Liver (tissue), 9 donors: Measurements from ENCODE around the gene PHC2. TPM values are rescaled to one million over a fixed set of nuclear protein-coding genes. Genes with fewer than 3 reads are reported as not detected.

Experiments
- DNase-seq: peaks from one replicate; pipeline ENCODE4 v3.0.0-alpha.2; 2017; ENCODE audit warnings: low spot score
- H3K27ac ChIP-seq, 2 donors: one replicate each; pipeline ENCODE4 v1.7.0; 2013; ENCODE audit warnings: inconsistent platforms in 2 of 2, low read length in 2 of 2, control low read depth in 1 of 2, low read depth in 1 of 2, mild to moderate bottlenecking in 1 of 2
- H3K27me3 ChIP-seq, 4 donors: one replicate each; pipeline versions ENCODE4 v1.6.1 to v1.7.0; 2013; ENCODE audit warnings: low read length in 3 of 4, inconsistent platforms in 1 of 4, mild to moderate bottlenecking in 1 of 4, moderate library complexity in 1 of 4; ENCODE audit not compliant: control insufficient read depth in 4 of 4, insufficient read depth in 4 of 4
- H3K36me3 ChIP-seq, 4 donors: one replicate each; pipeline versions ENCODE4 v1.6.1 to v1.7.0; 2013; ENCODE audit warnings: low read length in 3 of 4, mild to moderate bottlenecking in 3 of 4, low read depth in 1 of 4, moderate library complexity in 1 of 4; ENCODE audit not compliant: control insufficient read depth in 4 of 4, insufficient read depth in 3 of 4
- H3K4me1 ChIP-seq, 4 donors: one replicate each; pipeline versions ENCODE4 v1.6.1 to v1.7.0; 2013; ENCODE audit warnings: low read length in 3 of 4, mild to moderate bottlenecking in 3 of 4, moderate library complexity in 1 of 4; ENCODE audit not compliant: control insufficient read depth in 4 of 4, insufficient read depth in 4 of 4
- H3K4me3 ChIP-seq, 3 donors: one replicate each; pipeline versions ENCODE4 v1.6.1 to v1.7.0; 2013; ENCODE audit warnings: low read length in 3 of 3, control low read depth in 1 of 3, low read depth in 1 of 3, mild to moderate bottlenecking in 1 of 3
- H3K9ac ChIP-seq, 2 donors: one replicate each; pipeline ENCODE4 v1.7.0; 2013; ENCODE audit warnings: low read length in 2 of 2, mild to moderate bottlenecking in 2 of 2, moderate library complexity in 2 of 2, control low read depth in 1 of 2, low read depth in 1 of 2
- H3K9me3 ChIP-seq, 4 donors: one replicate each; pipeline versions ENCODE4 v1.6.1 to v1.7.0; 2013; ENCODE audit warnings: low read length in 3 of 4; ENCODE audit not compliant: control insufficient read depth in 4 of 4
- ATF3 ChIP-seq: IDR thresholded peaks from 2 replicates; pipeline ENCODE4 v1.6.1; 2016; ENCODE audit warnings: antibody characterized with exemption
- CTCF ChIP-seq: fragments of 150-350 bp; IDR thresholded peaks from 2 replicates; pipeline ENCODE4 v1.5.1; 2017; ENCODE audit warnings: improper control_type of control experiment, low read depth, low read length; ENCODE audit not compliant: missing input control
- EGR1 ChIP-seq, 2 donors: IDR thresholded peaks; 2 replicates each; pipeline ENCODE4 v1.6.1; 2016 to 2018; ENCODE audit warnings: antibody characterized with exemption in 2 of 2, low read depth in 2 of 2
- FOXA1 ChIP-seq: IDR thresholded peaks from 2 replicates; pipeline ENCODE4 v1.6.1; 2016; ENCODE audit warnings: antibody characterized with exemption
- FOXA2 ChIP-seq: IDR thresholded peaks from 2 replicates; pipeline ENCODE4 v1.6.1; 2016; ENCODE audit warnings: antibody characterized with exemption
- GABPA ChIP-seq, 2 donors: IDR thresholded peaks in 1 of 2; conservative IDR thresholded peaks in 1 of 2; 2 replicates each; pipeline ENCODE4 v1.6.1; 2016; ENCODE audit warnings: antibody characterized with exemption in 2 of 2, mild to moderate bottlenecking in 1 of 2, moderate library complexity in 1 of 2
- HNF4A ChIP-seq, 2 donors: conservative IDR thresholded peaks; 2 replicates each; pipeline ENCODE4 v1.6.1; 2016; ENCODE audit warnings: antibody characterized with exemption in 2 of 2, mild to moderate bottlenecking in 2 of 2
- HNF4G ChIP-seq: IDR thresholded peaks from 2 replicates; pipeline ENCODE4 v1.6.1; 2016; ENCODE audit warnings: antibody characterized with exemption
- JUND ChIP-seq, 2 donors: IDR thresholded peaks; 2 replicates each; pipeline ENCODE4 v1.6.1; 2016; ENCODE audit warnings: antibody characterized with exemption in 2 of 2
- MAX ChIP-seq: IDR thresholded peaks from 2 replicates; pipeline ENCODE4 v1.6.1; 2016; ENCODE audit warnings: antibody characterized with exemption
- NR2F2 ChIP-seq: IDR thresholded peaks from 2 replicates; pipeline ENCODE4 v1.6.1; 2016; ENCODE audit warnings: antibody characterized with exemption
- RAD21 ChIP-seq, 2 donors: IDR thresholded peaks; 2 replicates each; pipeline ENCODE4 v1.6.1; 2016; ENCODE audit warnings: antibody characterized with exemption in 2 of 2, mild to moderate bottlenecking in 2 of 2
- REST ChIP-seq: IDR thresholded peaks from 2 replicates; pipeline ENCODE4 v1.6.1; 2016; ENCODE audit warnings: antibody characterized with exemption, mild to moderate bottlenecking
- RXRA ChIP-seq, 2 donors: IDR thresholded peaks; 2 replicates each; pipeline ENCODE4 v1.6.1; 2017 to 2018; ENCODE audit warnings: antibody characterized with exemption in 2 of 2, mild to moderate bottlenecking in 1 of 2
- SP1 ChIP-seq: IDR thresholded peaks from 2 replicates; pipeline ENCODE4 v1.6.1; 2018; ENCODE audit warnings: antibody characterized with exemption, mild to moderate bottlenecking
- TAF1 ChIP-seq: conservative IDR thresholded peaks from 2 replicates; pipeline ENCODE4 v1.6.1; 2016; ENCODE audit warnings: antibody characterized with exemption, mild to moderate bottlenecking
- ZBTB33 ChIP-seq: IDR thresholded peaks from 2 replicates; pipeline ENCODE4 v1.6.1; 2016; ENCODE audit warnings: antibody characterized with exemption
- WGBS: extraction: QIAGEN DNeasy Blood & Tissue Kit; methylation state at CpG from one replicate; pipeline ENCODE4 v1.1.7; 2013; 5-methylcytosine and 5-hydroxymethylcytosine counted together
- polyA plus RNA-seq, 2 donors: library from polyadenylated mRNA; stranded (reverse) in 1 of 2; unstranded in 1 of 2; fragments of 200-250 nt in 1 of 2; fragments of >200 nt in 1 of 2; fragmentation: Nextera tagmentation in 1 of 2; extraction: Ambion mirVana in 1 of 2; gene quantifications; one replicate each; pipeline versions ENCODE4 v1.2.1 to v1.2.3, GENCODE V29; 2013 to 2015
- total RNA-seq, 2 donors: library from RNA; depleted of rRNA; stranded (reverse); fragments of >200 nt; gene quantifications; one replicate each; pipeline ENCODE4 v1.2.3, GENCODE V29; 2014
- donor health status: healthy.
- donor health status: healthy.
- donor health status: healthy.
- donor health status: healthy.
- donor health status: healthy.

Gene PHC2
- total and polyA plus RNA-seq, 4 donors: 19.1 to 67.8 (median 44.7) TPM

GRCh38 chr1:33464552-33464951 is 33.7 kb upstream of the PHC2 start:
- no peak overlapping the region for H3K27ac ChIP-seq
- H3K4me3 ChIP-seq: no peak overlapping the region
- no peak for TF ChIP-seq TAF1
- TF ChIP-seq FOXA1: no peak
- TF ChIP-seq EGR1 (IDR thresholded peaks at IDR 0.05; ENCODE audit: low read depth in 2 of 2): no peak
- no peak for TF ChIP-seq MAX
- no peak for TF ChIP-seq ATF3
- TF ChIP-seq JUND (IDR thresholded peaks at IDR 0.05): no peak
- no peak for TF ChIP-seq GABPA (IDR thresholded peaks at IDR 0.05 in 1 of 2, conservative IDR thresholded peaks at IDR 0.05 in 1 of 2)
- no peak for TF ChIP-seq RAD21 (IDR thresholded peaks at IDR 0.05)
- TF ChIP-seq RXRA (IDR thresholded peaks at IDR 0.05): no peak
- no peak for TF ChIP-seq HNF4A (conservative IDR thresholded peaks at IDR 0.05)
- TF ChIP-seq REST: no peak
- TF ChIP-seq SP1: no peak
- no peak for TF ChIP-seq NR2F2
- no peak for TF ChIP-seq CTCF
- no peak for TF ChIP-seq HNF4G
- H3K9ac ChIP-seq: no peak overlapping the region
- H3K36me3 ChIP-seq: no peaks in the 10 kb centered on the region
- no peak for DNase-seq
- no peaks in the 10 kb centered on the region for H3K27me3 ChIP-seq
- H3K4me1 ChIP-seq: peaks cover 0 to 4% (median 1%) of the 10 kb centered on the region in 4 donors
- no peaks in the 10 kb centered on the region for H3K9me3 ChIP-seq
- WGBS: 96% methylated on average over 3 of the region's 3 CpGs

GRCh38 chr1:33462405-33463164 is 31.7 kb upstream of the PHC2 start:
- no peak for TF ChIP-seq RAD21 (IDR thresholded peaks at IDR 0.05)
- TF ChIP-seq JUND (IDR thresholded peaks at IDR 0.05): no peak
- no peak for TF ChIP-seq FOXA2
- TF ChIP-seq ZBTB33: no peak
- TF ChIP-seq CTCF: no peak
- no peak for TF ChIP-seq GABPA (IDR thresholded peaks at IDR 0.05 in 1 of 2, conservative IDR thresholded peaks at IDR 0.05 in 1 of 2)
- no peak for TF ChIP-seq ATF3
- no peak for TF ChIP-seq NR2F2
- TF ChIP-seq HNF4G: no peak
- no peak for TF ChIP-seq MAX
- TF ChIP-seq RXRA (IDR thresholded peaks at IDR 0.05): no peak
- no peak for TF ChIP-seq EGR1 (IDR thresholded peaks at IDR 0.05; ENCODE audit: low read depth in 2 of 2)
- no peak for TF ChIP-seq HNF4A (conservative IDR thresholded peaks at IDR 0.05)
- TF ChIP-seq FOXA1: no peak
- TF ChIP-seq SP1: no peak
- Histone ChIP-seq H3K27me3 (no peaks in the 10 kb centered on the region), H3K4me3 (no peak overlapping the region), H3K27ac (no peak overlapping the region), H3K4me1 (peaks cover 0 to 4% (median 1%) of the 10 kb centered on the region in 4 donors), H3K36me3 (no peaks in the 10 kb centered on the region), H3K9ac (no peak overlapping the region), H3K9me3 (no peaks in the 10 kb centered on the region)
- DNase-seq: no peak
- 89% methylated on average over 8 of the region's 8 CpGs for WGBS
